ENCODE data around the gene CLMN.

CLMN gene

GRCh38 chr14:95221531-95221930, 98.2 kb downstream of the CLMN start:
- TF ChIP-seq, protein P1, sequence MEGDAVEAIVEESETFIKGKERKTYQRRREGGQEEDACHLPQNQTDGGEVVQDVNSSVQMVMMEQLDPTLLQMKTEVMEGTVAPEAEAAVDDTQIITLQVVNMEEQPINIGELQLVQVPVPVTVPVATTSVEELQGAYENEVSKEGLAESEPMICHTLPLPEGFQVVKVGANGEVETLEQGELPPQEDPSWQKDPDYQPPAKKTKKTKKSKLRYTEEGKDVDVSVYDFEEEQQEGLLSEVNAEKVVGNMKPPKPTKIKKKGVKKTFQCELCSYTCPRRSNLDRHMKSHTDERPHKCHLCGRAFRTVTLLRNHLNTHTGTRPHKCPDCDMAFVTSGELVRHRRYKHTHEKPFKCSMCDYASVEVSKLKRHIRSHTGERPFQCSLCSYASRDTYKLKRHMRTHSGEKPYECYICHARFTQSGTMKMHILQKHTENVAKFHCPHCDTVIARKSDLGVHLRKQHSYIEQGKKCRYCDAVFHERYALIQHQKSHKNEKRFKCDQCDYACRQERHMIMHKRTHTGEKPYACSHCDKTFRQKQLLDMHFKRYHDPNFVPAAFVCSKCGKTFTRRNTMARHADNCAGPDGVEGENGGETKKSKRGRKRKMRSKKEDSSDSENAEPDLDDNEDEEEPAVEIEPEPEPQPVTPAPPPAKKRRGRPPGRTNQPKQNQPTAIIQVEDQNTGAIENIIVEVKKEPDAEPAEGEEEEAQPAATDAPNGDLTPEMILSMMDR (IDR thresholded peaks at IDR 0.05): no peak
- Mint-ChIP-seq H3K4me1 (peaks cover 84% of the 10 kb centered on the region), H3K36me3 (ENCODE audit: low read depth) (no peaks in the 10 kb centered on the region), H3K27me3 (ENCODE audit: low read depth, poor library complexity) (peaks cover 10% of the 10 kb centered on the region), H3K4me3 (no peak overlapping the region), H3K27ac (peak overlapping the region; percentile 12), H3K9me3 (no peaks in the 10 kb centered on the region)
- DNase-seq: no peak

- peak overlapping the region; percentile 6 for H3K4me3 Mint-ChIP-seq
- no peak for DNase-seq
- no peaks in the 10 kb centered on the region for H3K9me3 Mint-ChIP-seq
- peaks cover 84% of the 10 kb centered on the region for H3K4me1 Mint-ChIP-seq
- TF ChIP-seq, protein P1 (IDR thresholded peaks at IDR 0.05): no peak
- H3K27ac Mint-ChIP-seq: peak overlapping the region; percentile 74
- no peaks in the 10 kb centered on the region for H3K36me3 Mint-ChIP-seq (ENCODE audit: low read depth)
- peaks cover 10% of the 10 kb centered on the region for H3K27me3 Mint-ChIP-seq (ENCODE audit: low read depth, poor library complexity)
These were observed 99.0 kb downstream of the CLMN start for GRCh38 chr14:95220663-95221231.

DNA sequence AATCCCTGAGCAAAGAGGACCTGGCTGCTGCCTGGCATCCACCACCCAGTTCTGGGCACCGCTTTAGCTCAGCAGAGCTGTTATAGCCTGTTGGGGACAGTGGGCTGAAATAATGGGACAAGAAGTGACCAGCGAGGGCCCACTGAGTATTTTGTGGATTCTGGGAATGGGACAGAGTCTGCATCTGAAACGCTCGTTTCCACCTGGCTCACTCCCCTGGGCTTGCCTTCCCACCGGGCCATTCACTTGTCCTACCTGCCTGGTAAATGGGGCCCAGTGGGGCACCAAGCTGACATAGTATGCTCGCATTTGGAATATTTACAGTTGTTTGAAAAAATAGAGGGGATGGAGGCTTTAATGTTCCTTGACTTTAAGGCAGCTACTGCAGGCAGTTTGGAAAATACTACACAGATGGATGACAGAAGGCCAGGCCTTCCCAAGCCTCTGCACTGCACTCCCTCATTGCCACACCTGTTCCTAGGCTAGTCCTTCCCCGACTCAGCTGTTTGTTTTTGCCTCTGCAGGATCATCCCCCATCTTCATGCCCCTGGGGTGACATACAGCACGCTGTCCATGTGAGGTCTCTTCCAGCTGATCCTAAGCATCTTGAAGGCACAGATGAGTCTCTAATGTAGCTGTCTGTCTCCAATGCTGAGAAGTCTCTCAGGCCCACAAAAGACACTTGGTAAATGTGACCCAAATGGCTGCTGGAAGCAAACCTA, 101.1 kb downstream of the CLMN start:
- no peak overlapping the region for H3K4me3 Mint-ChIP-seq
- TF ChIP-seq, protein P1 (IDR thresholded peaks at IDR 0.05): no peak
- peaks cover 2% of the 10 kb centered on the region for H3K36me3 Mint-ChIP-seq (ENCODE audit: low read depth)
- H3K27me3 Mint-ChIP-seq (ENCODE audit: low read depth, poor library complexity): peaks cover 10% of the 10 kb centered on the region
- H3K27ac Mint-ChIP-seq: no peak overlapping the region
- H3K4me1 Mint-ChIP-seq: peaks cover 88% of the 10 kb centered on the region
- DNase-seq: no peak
- H3K9me3 Mint-ChIP-seq: no peaks in the 10 kb centered on the region

- peaks cover 8% of the 10 kb centered on the region for H3K36me3 Mint-ChIP-seq (ENCODE audit: low read depth)
- peaks cover 88% of the 10 kb centered on the region for H3K4me1 Mint-ChIP-seq
- H3K27me3 Mint-ChIP-seq (ENCODE audit: low read depth, poor library complexity): peaks cover 10% of the 10 kb centered on the region
- H3K4me3 Mint-ChIP-seq: no peak overlapping the region
- no peak overlapping the region for H3K27ac Mint-ChIP-seq
- H3K9me3 Mint-ChIP-seq: no peaks in the 10 kb centered on the region
- TF ChIP-seq, protein P1 (IDR thresholded peaks at IDR 0.05): no peak
- DNase-seq: no peak
These were observed 101.7 kb downstream of the CLMN start for GRCh38 chr14:95218006-95218405.

DNA sequence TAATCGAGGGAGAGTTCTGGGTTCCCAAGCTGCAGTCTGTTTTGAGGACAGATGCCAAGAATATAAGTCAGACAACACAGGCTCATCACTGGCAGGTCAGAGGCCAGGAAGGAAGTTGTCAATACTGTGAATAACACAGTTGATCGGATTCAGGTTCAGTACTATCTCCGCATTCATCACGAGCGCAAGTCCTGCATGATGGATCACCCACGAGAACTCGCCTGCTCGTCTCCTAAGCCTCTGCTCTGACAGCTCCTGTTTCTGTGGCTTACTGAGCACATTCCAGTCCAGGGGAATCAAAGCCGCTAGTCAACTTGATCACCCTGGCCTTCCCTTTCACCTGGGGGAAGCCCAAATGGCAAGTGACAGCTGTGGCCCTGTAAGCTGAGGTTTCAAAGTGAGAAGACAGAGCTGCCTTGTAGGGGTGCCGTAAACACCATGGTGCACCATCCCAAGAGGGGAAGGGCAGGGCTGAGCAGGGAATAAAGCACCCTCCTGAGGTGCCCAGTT, 102.3 kb downstream of the CLMN start:
- Mint-ChIP-seq H3K36me3 (ENCODE audit: low read depth) (peaks cover 9% of the 10 kb centered on the region), H3K27me3 (ENCODE audit: low read depth, poor library complexity) (peaks cover 14% of the 10 kb centered on the region), H3K9me3 (no peaks in the 10 kb centered on the region), H3K27ac (peak overlapping the region; percentile 29), H3K4me3 (no peak overlapping the region), H3K4me1 (peaks cover 83% of the 10 kb centered on the region)
- no peak for DNase-seq
- TF ChIP-seq, protein P1 (IDR thresholded peaks at IDR 0.05): no peak

All from nephron progenitor cell (in vitro differentiated cells).